H9 (cell line): ENCODE measurements around the gene BMP7. TPM values are rescaled to one million over a fixed set of nuclear protein-coding genes. Genes with fewer than 3 reads are reported as not detected.

ENCODE experiments used
- DNase-seq: peaks from one replicate; pipeline ENCODE4 v3.0.0-alpha.2; 2017
- H2AFZ ChIP-seq: one replicate; pipeline ENCODE4 v1.6.1; 2013; ENCODE audit warnings: mild to moderate bottlenecking, low read length, control low read depth, moderate library complexity
- H2AK5ac ChIP-seq: 2 replicates; pipeline ENCODE4 v1.6.1; 2013; ENCODE audit warnings: low read length, control low read depth, mixed read lengths; ENCODE audit not compliant: insufficient read length
- H2BK120ac ChIP-seq: one replicate; pipeline ENCODE4 v1.6.1; 2013; ENCODE audit warnings: low read depth, mild to moderate bottlenecking, low read length, control low read depth, inconsistent platforms; ENCODE audit not compliant: poor library complexity, severe bottlenecking
- H2BK12ac ChIP-seq: 2 replicates; pipeline ENCODE4 v1.6.1; 2013; ENCODE audit warnings: low read length, control low read depth, mixed read lengths, low read depth; ENCODE audit not compliant: insufficient read length
- H2BK15ac ChIP-seq: 2 replicates; pipeline ENCODE4 v1.6.1; 2013; ENCODE audit warnings: low read depth, low read length, control low read depth
- H2BK20ac ChIP-seq: one replicate; pipeline ENCODE4 v1.6.1; 2013; ENCODE audit warnings: low read depth, mild to moderate bottlenecking, low read length, control low read depth, inconsistent platforms; ENCODE audit not compliant: poor library complexity, severe bottlenecking
- H2BK5ac ChIP-seq: 2 replicates; pipeline ENCODE4 v1.6.1; 2013; ENCODE audit warnings: low read length, control low read depth, mixed read lengths; ENCODE audit not compliant: insufficient read length
- H3K14ac ChIP-seq: 2 replicates; pipeline ENCODE4 v1.6.1; 2013; ENCODE audit warnings: low read length, control low read depth; ENCODE audit not compliant: insufficient read depth
- H3K18ac ChIP-seq: 2 replicates; pipeline ENCODE4 v1.6.1; 2013; ENCODE audit warnings: low read depth, mild to moderate bottlenecking, mixed read lengths, low read length, control low read depth; ENCODE audit not compliant: insufficient read length
- H3K23ac ChIP-seq: 2 replicates; pipeline ENCODE4 v1.6.1; 2013; ENCODE audit warnings: low read length, control low read depth, mixed read lengths, low read depth; ENCODE audit not compliant: insufficient read length
- H3K23me2 ChIP-seq: 2 replicates; pipeline ENCODE4 v1.6.1; 2013; ENCODE audit warnings: low read depth, mild to moderate bottlenecking, mixed read lengths, low read length, control low read depth; ENCODE audit not compliant: insufficient read length, poor library complexity, severe bottlenecking
- H3K27ac ChIP-seq: 2 replicates; pipeline ENCODE4 v1.5.1; 2013; ENCODE audit warnings: low read length, control low read depth, mixed read lengths, low read depth; ENCODE audit not compliant: insufficient read length
- H3K27me3 ChIP-seq: 2 replicates; pipeline ENCODE4 v1.6.1; 2013; ENCODE audit warnings: low read length, control low read depth, inconsistent platforms; ENCODE audit not compliant: insufficient read depth
- H3K4ac ChIP-seq: 2 replicates; pipeline ENCODE4 v1.6.1; 2013; ENCODE audit warnings: low read depth, mild to moderate bottlenecking, control low read depth, inconsistent platforms, low read length, moderate library complexity
- H3K4me1 ChIP-seq: 2 replicates; pipeline ENCODE4 v1.6.1; 2013; ENCODE audit warnings: low read length, control low read depth, inconsistent platforms; ENCODE audit not compliant: insufficient read depth
- H3K4me2 ChIP-seq: 2 replicates; pipeline ENCODE4 v1.6.1; 2013; ENCODE audit warnings: low read length, control low read depth, mixed read lengths; ENCODE audit not compliant: insufficient read length, insufficient read depth
- H3K56ac ChIP-seq: 2 replicates; pipeline ENCODE4 v1.6.1; 2013; ENCODE audit warnings: low read depth, mild to moderate bottlenecking, mixed read lengths, low read length, control low read depth; ENCODE audit not compliant: insufficient read length
- H3K79me1 ChIP-seq: 2 replicates; pipeline ENCODE4 v1.6.1; 2013; ENCODE audit warnings: low read depth, mild to moderate bottlenecking, moderate library complexity, low read length, control low read depth, inconsistent platforms; ENCODE audit not compliant: insufficient read depth, poor library complexity, severe bottlenecking
- H3K79me2 ChIP-seq: 2 replicates; pipeline ENCODE4 v1.6.1; 2013; ENCODE audit warnings: low read length, control low read depth, inconsistent platforms; ENCODE audit not compliant: insufficient read depth
- H3K9ac ChIP-seq: 2 replicates; pipeline ENCODE4 v1.6.1; 2013; ENCODE audit warnings: low read length, control low read depth, mixed read lengths; ENCODE audit not compliant: insufficient read length; ENCODE audit errors: extremely low read depth
- H3K9me3 ChIP-seq: one replicate; pipeline ENCODE4 v1.6.1; 2013; ENCODE audit warnings: low read depth, low read length, inconsistent platforms; ENCODE audit not compliant: control insufficient read depth
- H3T11ph ChIP-seq: one replicate; pipeline ENCODE4 v1.6.1; 2013; ENCODE audit warnings: mild to moderate bottlenecking, low read length, control low read depth, inconsistent platforms
- H4K20me1 ChIP-seq: one replicate; pipeline ENCODE4 v1.6.1; 2013; ENCODE audit not compliant: control insufficient read depth, insufficient read length, insufficient read depth
- H4K5ac ChIP-seq: 2 replicates; pipeline ENCODE4 v1.6.1; 2013; ENCODE audit warnings: low read depth, mild to moderate bottlenecking, mixed read lengths, low read length, control low read depth; ENCODE audit not compliant: insufficient read length
- H4K8ac ChIP-seq: replicated peaks from 2 replicates; pipeline ENCODE4 v1.6.1; 2013; ENCODE audit warnings: low read length, control low read depth, mixed read lengths, low read depth; ENCODE audit not compliant: insufficient read length
- H4K91ac ChIP-seq: 2 replicates; pipeline ENCODE4 v1.6.1; 2013; ENCODE audit warnings: low read depth, mild to moderate bottlenecking, moderate library complexity, mixed read lengths, low read length, control low read depth; ENCODE audit not compliant: insufficient read length
- H3K27ac Mint-ChIP-seq, 3 experiments: 2 replicates in 2 of 3; 3 replicates in 1 of 3; pipeline ENCODE4 v1.8.0; 2020 to 2021; ENCODE audit warnings: mixed read lengths in 3 of 3, mild to moderate bottlenecking in 1 of 3, moderate library complexity in 1 of 3
- H3K27me3 Mint-ChIP-seq: 2 replicates; pipeline ENCODE4 v1.8.0; 2021; ENCODE audit warnings: low read depth, mild to moderate bottlenecking, moderate library complexity, mixed read lengths
- H3K36me3 Mint-ChIP-seq, 3 experiments: 2 replicates in 2 of 3; 3 replicates in 1 of 3; pipeline ENCODE4 v1.8.0; 2020 to 2021; ENCODE audit warnings: low read depth in 3 of 3, mixed read lengths in 3 of 3; ENCODE audit not compliant: insufficient read depth in 1 of 3
- H3K4me1 Mint-ChIP-seq, 2 experiments: 2 replicates each; pipeline ENCODE4 v1.8.0; 2020; ENCODE audit warnings: mixed read lengths in 2 of 2
- H3K4me3 Mint-ChIP-seq, 2 experiments: 2 replicates in 1 of 2; 3 replicates in 1 of 2; pipeline ENCODE4 v1.8.0; 2020 to 2021; ENCODE audit warnings: mild to moderate bottlenecking in 2 of 2, mixed read lengths in 2 of 2, moderate library complexity in 1 of 2
- H3K9me3 Mint-ChIP-seq, 2 experiments: 2 replicates in 1 of 2; 3 replicates in 1 of 2; pipeline ENCODE4 v1.8.0; 2020; ENCODE audit warnings: mild to moderate bottlenecking in 2 of 2, mixed read lengths in 2 of 2, moderate library complexity in 1 of 2
- CTCF ChIP-seq: fragments of 200-600 bp; sonication (generic); conservative IDR thresholded peaks from 3 replicates; pipeline ENCODE4 v1.8.0; 2021; ENCODE audit warnings: antibody characterized with exemption, mild to moderate bottlenecking
- WGBS: extraction: QIAGEN DNeasy Blood & Tissue Kit; methylation state at CpG from one replicate; pipeline ENCODE4 v1.1.7; 2013; ENCODE audit warnings: missing lambda C conversion rate, low lambda C conversion rate, mixed read lengths; ENCODE audit not compliant: insufficient read length; ENCODE audit errors: extremely low coverage; 5-methylcytosine and 5-hydroxymethylcytosine counted together
- total RNA-seq: library from RNA; stranded (reverse); gene quantifications from 2 replicates; pipeline ENCODE4 v1.2.1, GENCODE V29; 2021

Gene BMP7
- total RNA-seq, 1 experiment from 2014 or later, result 17.7 TPM

DNA sequence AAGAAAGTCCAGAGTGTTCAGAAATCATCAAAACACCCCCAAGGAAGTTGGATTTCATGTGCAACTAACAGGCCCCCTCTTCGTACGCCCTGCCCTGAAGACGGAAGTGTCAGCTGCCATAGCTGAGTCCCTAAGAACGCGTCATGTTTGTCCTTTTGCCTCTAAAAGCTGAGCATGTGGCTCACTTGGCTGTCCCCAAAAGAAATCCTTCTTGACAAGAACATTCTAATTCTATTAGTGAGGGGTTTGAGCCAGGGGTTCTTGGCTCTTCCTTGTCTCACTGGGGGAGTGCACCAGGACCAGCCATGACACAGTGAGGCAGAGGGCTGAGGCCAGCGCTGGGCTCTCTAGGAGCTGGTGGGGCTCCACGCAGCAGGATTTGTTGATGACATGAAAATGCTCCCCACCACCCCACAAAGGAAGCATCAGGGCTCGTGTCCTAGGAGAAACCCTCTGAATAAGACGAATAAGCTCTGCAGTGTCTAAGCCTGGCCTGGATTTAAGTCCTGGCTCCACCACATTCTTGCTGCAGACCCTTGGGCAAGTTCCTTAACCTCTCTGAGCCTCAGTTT, 43.2 kb upstream of the BMP7 start:
- no peak overlapping the region for H3K14ac ChIP-seq
- H2BK15ac ChIP-seq, result no peak overlapping the region
- H3K79me1 ChIP-seq, result no peaks in the 10 kb centered on the region
- no peak overlapping the region for H3T11ph ChIP-seq
- no peak overlapping the region for H3K27ac ChIP-seq
- H3K4me2 ChIP-seq, result no peak overlapping the region
- no peak overlapping the region for H4K5ac ChIP-seq
- H2AK5ac ChIP-seq, result no peak overlapping the region
- H3K79me2 ChIP-seq, result no peaks in the 10 kb centered on the region
- no peaks in the 10 kb centered on the region for H3K4me1 Mint-ChIP-seq
- no peak overlapping the region for H3K18ac ChIP-seq
- WGBS, result no CpG with 5 or more reads among the region's 9 CpGs
- H3K27me3 ChIP-seq, result no peaks in the 10 kb centered on the region
- H2BK20ac ChIP-seq, result no peak overlapping the region
- no peak overlapping the region for H3K23ac ChIP-seq
- no peak overlapping the region for H3K9ac ChIP-seq
- no peak overlapping the region for H2BK12ac ChIP-seq
- H3K4me3 Mint-ChIP-seq, result no peak overlapping the region
- no peaks in the 10 kb centered on the region for H3K9me3 Mint-ChIP-seq
- no peak overlapping the region for H2AFZ ChIP-seq
- H4K20me1 ChIP-seq, result no peaks in the 10 kb centered on the region
- no peaks in the 10 kb centered on the region for H3K4me1 ChIP-seq
- no peaks in the 10 kb centered on the region for H3K9me3 ChIP-seq
- H3K27ac Mint-ChIP-seq, result no peak overlapping the region
- peaks cover 15% of the 10 kb centered on the region for H3K27me3 Mint-ChIP-seq
- H2BK120ac ChIP-seq, result no peak overlapping the region
- no peaks in the 10 kb centered on the region for H3K23me2 ChIP-seq
- H3K56ac ChIP-seq, result no peak overlapping the region
- H2BK5ac ChIP-seq, result no peak overlapping the region
- TF ChIP-seq CTCF, result no peak
- H3K36me3 Mint-ChIP-seq, result no peaks in the 10 kb centered on the region
- H4K8ac ChIP-seq, result no peak overlapping the region
- no peak overlapping the region for H3K4ac ChIP-seq
- no peak for DNase-seq
- no peak overlapping the region for H4K91ac ChIP-seq
